ENCODE results near the gene TSC22D3.
"Not testable (repeated sequence)": the region's sequence is repeated elsewhere in the genome, so short reads cannot be mapped to it uniquely, and the experiment has no call there.

Gene TSC22D3

GRCh38 chrX:107775734-107776511 is at the start of gene TSC22D3:
Gene TSC22D3 (minus strand): TSS chrX:107775787. CDS start chrX:107775419, 368 bp downstream.
- peak; percentile 60 for DNase-seq

- no peak for DNase-seq
Measured at GRCh38 chrX:107823456-107823855, 47.9 kb upstream of the TSC22D3 start.

- no peak for DNase-seq
Measured at GRCh38 chrX:107823042-107823441, 47.5 kb upstream of the TSC22D3 start.

- no peak for DNase-seq
Measured at GRCh38 chrX:107818900-107819521, 43.4 kb upstream of the TSC22D3 start.

GRCh38 chrX:107810053-107810452 is 34.5 kb upstream of the TSC22D3 start:
- not testable (repeated sequence) for DNase-seq

- DNase-seq = no peak
Measured at GRCh38 chrX:107805179-107805578, 29.6 kb upstream of the TSC22D3 start.

- DNase-seq = no peak
Measured at GRCh38 chrX:107804427-107804826, 28.8 kb upstream of the TSC22D3 start.

GRCh38 chrX:107787827-107788226 is 12.2 kb upstream of the TSC22D3 start:
- no peak for DNase-seq

GRCh38 chrX:107780525-107780924 is 4.9 kb upstream of the TSC22D3 start:
- DNase-seq = no peak

GRCh38 chrX:107777536-107777832 is 1.9 kb upstream of the TSC22D3 start, which contains the start of gene NCBP2L:
Gene NCBP2L (plus strand): TSS chrX:107777733. CDS start chrX:107794221, 16,488 bp downstream.
- no peak for DNase-seq

- DNase-seq = peak; percentile 72
Measured at GRCh38 chrX:107776649-107777535, 1.3 kb upstream of the TSC22D3 start.

GRCh38 chrX:107775000-107775733 is 420 bp downstream of the TSC22D3 start:
- DNase-seq = no peak

GRCh38 chrX:107773906-107774435 is 1.6 kb downstream of the TSC22D3 start:
- no peak for DNase-seq

- no peak for DNase-seq
Measured at GRCh38 chrX:107773206-107773605, 2.4 kb downstream of the TSC22D3 start.

GRCh38 chrX:107769581-107770317 is 5.8 kb downstream of the TSC22D3 start:
- DNase-seq = no peak

GRCh38 chrX:107768051-107768450 is 7.5 kb downstream of the TSC22D3 start:
- DNase-seq = no peak

- no peak for DNase-seq
Measured at GRCh38 chrX:107766470-107767150, 9.0 kb downstream of the TSC22D3 start.

GRCh38 chrX:107764845-107765608 is 10.6 kb downstream of the TSC22D3 start:
- DNase-seq = no peak

- DNase-seq = no peak
Measured at GRCh38 chrX:107763647-107764046, 11.9 kb downstream of the TSC22D3 start.

All from stimulated activated naive CD4-positive, alpha-beta T cell treated with Interleukin-2 at 50 U/mL for 16 hours (primary cell).